IMR-90 (cell line): ENCODE measurements around the gene BPGM. TPM values are rescaled to one million over a fixed set of nuclear protein-coding genes. Genes with fewer than 3 reads are reported as not detected.

ENCODE experiments used
- ATAC-seq: fragments of 200-7000 bp; cut with Tn5 transposase; 2 replicates; pipeline ENCODE4 v1.9.1; 2020; ENCODE audit warnings: low read depth, mild to moderate bottlenecking, moderate library complexity
- BruUV-seq: library from RNA; stranded (reverse); fragments of 400-500 nt; replicated peaks from 2 replicates; lab custom pipeline; 2021; lab: Mats Ljungman, UMichigan
- CTCF ChIA-PET: fragments of 300-600 bp; formaldehyde crosslinking; extraction: SDS; loops from one replicate; lab custom pipeline; 2021; ENCODE audit warnings: antibody characterized with exemption; lab: Yijun Ruan, JAX
- POLR2A ChIA-PET: fragments of 300-600 bp; sonication (Branson Sonifier 250); formaldehyde crosslinking; loops from one replicate; lab custom pipeline; 2022; ENCODE audit warnings: antibody characterized with exemption; ENCODE audit not compliant: unreplicated experiment; lab: Charles Lee
- DNase-seq: peaks from one replicate; pipeline ENCODE4 v3.0.0; 2013
- H2AFZ ChIP-seq: replicated peaks from 2 replicates; pipeline ENCODE3; 2013; ENCODE audit warnings: low read length, mild to moderate bottlenecking; ENCODE audit not compliant: poor library complexity
- H2AK5ac ChIP-seq: 2 replicates; pipeline ENCODE4 v1.6.1; 2013; ENCODE audit warnings: low read depth, low read length, inconsistent platforms
- H2AK9ac ChIP-seq: replicated peaks from 2 replicates; pipeline ENCODE3; 2013; ENCODE audit warnings: mild to moderate bottlenecking, low read depth, low read length, moderate library complexity; ENCODE audit not compliant: poor library complexity
- H2BK120ac ChIP-seq: 2 replicates; pipeline ENCODE4 v1.6.1; 2013; ENCODE audit warnings: low read depth, low read length, inconsistent platforms
- H2BK15ac ChIP-seq: 3 replicates; pipeline ENCODE4 v1.6.1; 2013; ENCODE audit warnings: low read depth, low read length, inconsistent platforms
- H2BK20ac ChIP-seq: 2 replicates; pipeline ENCODE4 v1.6.1; 2013; ENCODE audit warnings: low read depth, mild to moderate bottlenecking, inconsistent platforms, low read length, moderate library complexity
- H2BK5ac ChIP-seq: 2 replicates; pipeline ENCODE4 v1.6.1; 2013; ENCODE audit warnings: mild to moderate bottlenecking, low read depth, low read length, inconsistent platforms; ENCODE audit not compliant: poor library complexity, severe bottlenecking
- H3K14ac ChIP-seq: replicated peaks from 2 replicates; pipeline ENCODE4 v1.6.1; 2013; ENCODE audit warnings: low read depth, low read length, inconsistent platforms
- H3K18ac ChIP-seq: 2 replicates; pipeline ENCODE4 v1.6.1; 2013; ENCODE audit warnings: low read depth, low read length, control low read depth
- H3K23ac ChIP-seq: 2 replicates; pipeline ENCODE4 v1.6.1; 2013; ENCODE audit warnings: low read depth, low read length, inconsistent platforms
- H3K27ac ChIP-seq: 2 replicates; pipeline ENCODE4 v1.5.1; 2013; ENCODE audit warnings: mild to moderate bottlenecking, control low read depth, low read length; ENCODE audit not compliant: insufficient read depth
- H3K27me3 ChIP-seq: 2 replicates; pipeline ENCODE4 v1.6.1; 2013; ENCODE audit warnings: low read length; ENCODE audit not compliant: control insufficient read depth, insufficient read depth
- H3K36me3 ChIP-seq: 2 replicates; pipeline ENCODE4 v1.6.1; 2013; ENCODE audit warnings: low read length, mixed read lengths; ENCODE audit not compliant: control insufficient read depth, insufficient read depth
- H3K4ac ChIP-seq: 2 replicates; pipeline ENCODE4 v1.6.1; 2013; ENCODE audit warnings: low read depth, low read length, inconsistent platforms
- H3K4me1 ChIP-seq: 2 replicates; pipeline ENCODE4 v1.6.1; 2013; ENCODE audit warnings: low read length, mixed read lengths; ENCODE audit not compliant: control insufficient read depth, insufficient read depth
- H3K4me2 ChIP-seq: 2 replicates; pipeline ENCODE4 v1.6.1; 2013; ENCODE audit warnings: low read depth, mild to moderate bottlenecking, control low read depth, low read length, moderate library complexity
- H3K4me3 ChIP-seq: 2 replicates; pipeline ENCODE4 v1.5.1; 2013; ENCODE audit warnings: low read depth, mild to moderate bottlenecking, control low read depth, low read length, moderate library complexity; ENCODE audit not compliant: insufficient read depth
- H3K56ac ChIP-seq: 2 replicates; pipeline ENCODE4 v1.6.1; 2013; ENCODE audit warnings: low read length, inconsistent platforms; ENCODE audit not compliant: insufficient read depth; ENCODE audit errors: extremely low read depth
- H3K79me1 ChIP-seq, 2 experiments: 2 replicates each; pipeline ENCODE4 v1.6.1; 2013; ENCODE audit warnings: low read length in 2 of 2, inconsistent platforms in 1 of 2, low read depth in 1 of 2
- H3K9ac ChIP-seq: 2 replicates; pipeline ENCODE4 v1.6.1; 2013; ENCODE audit warnings: low read depth, low read length, control low read depth
- H3K9me1 ChIP-seq: 2 replicates; pipeline ENCODE4 v1.6.1; 2013; ENCODE audit warnings: low read length, inconsistent platforms; ENCODE audit not compliant: insufficient read depth
- H3K9me3 ChIP-seq: 2 replicates; pipeline ENCODE4 v1.6.1; 2013; ENCODE audit warnings: low read length; ENCODE audit not compliant: control insufficient read depth, insufficient read depth
- H4K20me1 ChIP-seq: 2 replicates; pipeline ENCODE4 v1.6.1; 2013; ENCODE audit warnings: low read length, inconsistent platforms; ENCODE audit not compliant: insufficient read depth
- H4K5ac ChIP-seq: 2 replicates; pipeline ENCODE4 v1.6.1; 2013; ENCODE audit warnings: mild to moderate bottlenecking, low read depth, low read length, control low read depth
- H4K8ac ChIP-seq, 2 experiments: 2 replicates each; pipeline ENCODE4 v1.6.1; 2013; ENCODE audit warnings: low read depth in 2 of 2, low read length in 2 of 2, control low read depth in 1 of 2, inconsistent platforms in 1 of 2
- H4K91ac ChIP-seq: 2 replicates; pipeline ENCODE4 v1.6.1; 2013; ENCODE audit warnings: low read depth, low read length, inconsistent platforms; ENCODE audit not compliant: insufficient read depth
- BHLHE40 ChIP-seq: fragments of 150-350 bp; IDR thresholded peaks from 2 replicates; pipeline ENCODE4 v1.6.1; 2016; ENCODE audit warnings: mild to moderate bottlenecking, low read depth, low read length
- ELK1 ChIP-seq: fragments of 150-350 bp; IDR thresholded peaks from 2 replicates; pipeline ENCODE4 v1.6.1; 2016; ENCODE audit warnings: low read depth, mild to moderate bottlenecking, low read length, moderate library complexity, borderline replicate concordance
- MAZ ChIP-seq: IDR thresholded peaks from 2 replicates; pipeline ENCODE4 v1.6.1; 2012; ENCODE audit warnings: low read depth, mild to moderate bottlenecking, low read length, improper control_type of control experiment, moderate library complexity, borderline replicate concordance
- MXI1 ChIP-seq: IDR thresholded peaks from 2 replicates; pipeline ENCODE4 v1.6.1; 2012; ENCODE audit warnings: low read depth, mild to moderate bottlenecking, low read length, moderate library complexity, borderline replicate concordance
- NFE2L2 ChIP-seq: fragments of 150-350 bp; IDR thresholded peaks from 2 replicates; pipeline ENCODE4 v1.6.1; 2016; ENCODE audit warnings: low read depth, mild to moderate bottlenecking, low read length
- WGBS, 2 experiments: methylation state at CpG; one replicate each; pipeline versions ENCODE4 v1.1.5 to v1.1.7; 2013; ENCODE audit warnings: missing lambda C conversion rate in 2 of 2; ENCODE audit not compliant: insufficient read length in 1 of 2; ENCODE audit errors: extremely low coverage in 2 of 2; 5-methylcytosine and 5-hydroxymethylcytosine counted together
- dilution Hi-C: fragments of 300-500 bp; cut with HindIII; formaldehyde crosslinking; loops from one replicate; pipeline ENCODE4 v1.14.3; 2018; ENCODE audit warnings: low sequenced_read_pairs; ENCODE audit not compliant: unreplicated experiment
- in situ Hi-C: fragments of 300-500 bp; cut with MboI; formaldehyde crosslinking; loops from 3 replicates; pipeline ENCODE4 v1.14.3; 2019; ENCODE audit warnings: low sequenced_read_pairs, inconsistent platforms, mixed read lengths
- intact Hi-C: fragments of 100-400 bp; cut with micrococcal nuclease; formaldehyde crosslinking; loops from 2 replicates; pipeline ENCODE4 v1.10.0; 2022
- polyA plus RNA-seq, 3 experiments: library from polyadenylated mRNA; depleted of rRNA; stranded (reverse); fragments of >200 nt; gene quantifications; 2 replicates each; pipeline ENCODE4 v1.2.3, GENCODE V29; 2012; ENCODE audit warnings: low replicate concordance in 1 of 3
- total RNA-seq: library from RNA; depleted of rRNA; stranded (reverse); fragments of >200 nt; gene quantifications from 2 replicates; pipeline ENCODE4 v1.2.3, GENCODE V29; 2012
- TF ChIP-seq, protein P1 (sequence below): conservative IDR thresholded peaks from 2 replicates; pipeline ENCODE4 v1.5.1; 2012; ENCODE audit warnings: mild to moderate bottlenecking, low read depth, low read length, improper control_type of control experiment

The BPGM gene
- total and polyA plus RNA-seq, 2 of the 4 experiments (the other 2 are of a cell fraction), result 18.8 to 20.0 TPM

DNA sequence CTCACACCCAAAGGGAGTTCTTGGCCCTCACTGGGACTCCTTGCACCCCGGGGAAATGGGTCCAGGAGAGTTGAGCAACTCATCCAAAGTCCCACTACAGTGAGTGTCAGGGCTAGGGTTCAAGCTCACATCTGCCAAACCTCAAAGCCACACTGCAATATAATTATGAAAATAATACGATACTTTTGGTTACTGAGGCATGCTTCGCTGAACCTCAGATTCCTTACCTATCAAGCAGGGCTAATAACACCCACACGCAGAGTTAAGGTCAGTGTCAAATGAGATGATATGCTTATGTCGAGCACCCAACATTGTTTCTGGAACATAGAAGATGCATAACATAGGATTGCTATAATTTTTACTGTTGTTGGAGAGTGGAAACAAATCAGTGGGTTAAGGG lies 58.2 kb downstream of the BPGM start:
- intact Hi-C loops (no loop called here), in situ Hi-C loops (no loop called here), dilution Hi-C loops (no loop called here)
- no peak overlapping the region for H2BK5ac ChIP-seq
- no peak overlapping the region for H3K9ac ChIP-seq
- H3K23ac ChIP-seq, result no peak overlapping the region
- H3K14ac ChIP-seq, result no peak overlapping the region
- ChIA-PET POLR2A (no interaction called here), CTCF (no interaction called here)
- no peaks in the 10 kb centered on the region for H3K9me1 ChIP-seq
- H2BK15ac ChIP-seq, result no peak overlapping the region
- BruUV-seq, result no TSS peak
- no peak overlapping the region for H2AK9ac ChIP-seq
- no peak overlapping the region for H2BK20ac ChIP-seq
- H2BK120ac ChIP-seq, result no peak overlapping the region
- no peak for DNase-seq
- no peak overlapping the region for H3K4me3 ChIP-seq
- H2AFZ ChIP-seq, result no peak overlapping the region
- H4K20me1 ChIP-seq, result no peaks in the 10 kb centered on the region
- H4K91ac ChIP-seq, result no peak overlapping the region
- H4K5ac ChIP-seq, result no peak overlapping the region
- no peak overlapping the region for H3K4ac ChIP-seq
- no peaks in the 10 kb centered on the region for H3K36me3 ChIP-seq
- H3K18ac ChIP-seq, result no peak overlapping the region
- H3K4me2 ChIP-seq, result no peak overlapping the region
- no peak overlapping the region for H2AK5ac ChIP-seq
- H3K4me1 ChIP-seq, result no peaks in the 10 kb centered on the region
- no peaks in the 10 kb centered on the region for H3K9me3 ChIP-seq
- ATAC-seq, result no peak
- H3K27ac ChIP-seq, result no peak overlapping the region
- no peaks in the 10 kb centered on the region for H3K27me3 ChIP-seq
- no peak overlapping the region for H3K56ac ChIP-seq
- no peak overlapping the region for H4K8ac ChIP-seq
- no peaks in the 10 kb centered on the region for H3K79me1 ChIP-seq
- TF ChIP-seq ELK1 (no peak), MAZ (no peak), MXI1 (no peak), BHLHE40 (no peak), NFE2L2 (no peak)
- TF ChIP-seq, protein P1, sequence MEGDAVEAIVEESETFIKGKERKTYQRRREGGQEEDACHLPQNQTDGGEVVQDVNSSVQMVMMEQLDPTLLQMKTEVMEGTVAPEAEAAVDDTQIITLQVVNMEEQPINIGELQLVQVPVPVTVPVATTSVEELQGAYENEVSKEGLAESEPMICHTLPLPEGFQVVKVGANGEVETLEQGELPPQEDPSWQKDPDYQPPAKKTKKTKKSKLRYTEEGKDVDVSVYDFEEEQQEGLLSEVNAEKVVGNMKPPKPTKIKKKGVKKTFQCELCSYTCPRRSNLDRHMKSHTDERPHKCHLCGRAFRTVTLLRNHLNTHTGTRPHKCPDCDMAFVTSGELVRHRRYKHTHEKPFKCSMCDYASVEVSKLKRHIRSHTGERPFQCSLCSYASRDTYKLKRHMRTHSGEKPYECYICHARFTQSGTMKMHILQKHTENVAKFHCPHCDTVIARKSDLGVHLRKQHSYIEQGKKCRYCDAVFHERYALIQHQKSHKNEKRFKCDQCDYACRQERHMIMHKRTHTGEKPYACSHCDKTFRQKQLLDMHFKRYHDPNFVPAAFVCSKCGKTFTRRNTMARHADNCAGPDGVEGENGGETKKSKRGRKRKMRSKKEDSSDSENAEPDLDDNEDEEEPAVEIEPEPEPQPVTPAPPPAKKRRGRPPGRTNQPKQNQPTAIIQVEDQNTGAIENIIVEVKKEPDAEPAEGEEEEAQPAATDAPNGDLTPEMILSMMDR, result no peak
- WGBS, 2 experiments, result no CpG with 5 or more reads among the region's 5 CpGs
